Cardiac fibroblast (primary cell): ENCODE data around the gene LSM4.
"Not testable (repeated sequence)": the region's sequence is repeated elsewhere in the genome, so short reads cannot be mapped to it uniquely, and the experiment has no call there.

Experiments
- DNase-seq, 2 donors: peaks; one replicate each; pipeline versions ENCODE4 v3.0.0 to v3.0.0-alpha.2; 2010; ENCODE audit warnings: low read depth in 2 of 2
- H3K4me3 ChIP-seq, 2 donors: replicated peaks in 1 of 2; 1 replicate in 1 of 2; 2 replicates in 1 of 2; pipeline ENCODE4 v1.5.1; 2011; ENCODE audit warnings: low read depth in 2 of 2, low read length in 2 of 2, mild to moderate bottlenecking in 2 of 2, moderate library complexity in 1 of 2
- CTCF ChIP-seq: IDR thresholded peaks from one replicate; pipeline ENCODE4 v1.5.1; 2011; ENCODE audit warnings: low read depth, mild to moderate bottlenecking, low read length, inconsistent platforms

LSM4 gene

GRCh38 chr19:18322759-18323460 is at the start of gene LSM4:
Gene LSM4, minus strand, starts transcription at chr19:18323076. Its CDS starts 56 bp downstream, at chr19:18323020.
- peak; percentile 97 for DNase-seq
- H3K4me3 ChIP-seq = peak within 1 kb of the TSS; percentile 83 to 91
- TF ChIP-seq CTCF = no peak

GRCh38 chr19:18368504-18369222 is 45.8 kb upstream of the LSM4 start:
- no peak for DNase-seq

GRCh38 chr19:18366021-18366435 is 43.2 kb upstream of the LSM4 start:
- DNase-seq = peak in 1 of 2 donors; percentile 77
- no peak overlapping the region for H3K4me3 ChIP-seq

More at GRCh38 chr19:18368504-18369222, 45.8 kb upstream of the LSM4 start:
- H3K4me3 ChIP-seq = no peak overlapping the region
- TF ChIP-seq CTCF = no peak

GRCh38 chr19:18364826-18365528 is 42.1 kb upstream of the LSM4 start:
- DNase-seq = peak; percentile 99
- no peak for TF ChIP-seq CTCF
- no peak overlapping the region for H3K4me3 ChIP-seq

More at GRCh38 chr19:18366021-18366435, 43.2 kb upstream of the LSM4 start:
- no peak for TF ChIP-seq CTCF

- DNase-seq, H3K4me3 ChIP-seq: not testable (repeated sequence)
Measured at GRCh38 chr19:18364277-18364825, 41.5 kb upstream of the LSM4 start.

GRCh38 chr19:18363787-18364186 is 40.9 kb upstream of the LSM4 start:
- no peak for DNase-seq
- no peak for TF ChIP-seq CTCF
- no peak overlapping the region for H3K4me3 ChIP-seq
